ENCODE data around the gene OBP2A. TPM values are rescaled to one million over a fixed set of nuclear protein-coding genes. Genes with fewer than 3 reads are reported as not detected.

The OBP2A gene
- total RNA-seq, 1 experiment from 2014 or later, result not detected

DNA sequence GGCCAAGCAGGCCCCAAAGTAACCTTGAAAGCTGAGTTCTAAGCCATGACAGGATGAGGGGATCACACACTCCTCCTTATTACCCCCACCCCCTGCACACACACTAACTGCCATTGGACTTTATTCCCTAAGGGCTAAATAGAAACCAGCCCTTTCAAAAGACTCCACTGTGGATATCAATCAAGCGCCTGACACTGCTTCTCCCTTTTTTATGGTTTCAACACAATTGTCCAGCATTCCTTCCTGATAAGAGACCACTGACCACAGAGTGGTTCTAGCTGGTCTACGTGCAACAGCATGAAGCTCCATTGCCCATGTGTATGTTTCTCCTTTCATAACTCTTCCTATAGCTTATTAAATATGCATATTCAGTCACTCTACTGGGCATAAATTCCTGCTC lies 50.3 kb downstream of the OBP2A start:
- no peak for DNase-seq (ENCODE audit: low read depth)

Other genes with a start within 250 kb of the OBP2A start
- 9.6 and 17.1 TPM in 2 replicates for gene PPP1R26, start 66.3 kb upstream of the OBP2A start, total RNA-seq (2014; rRNA removed; shearing (Covaris generic))
- 34.2 and 36.9 TPM in 2 replicates for gene MRPS2, start 45.4 kb upstream of the OBP2A start, total RNA-seq (2014; rRNA removed; shearing (Covaris generic))
- not detected in 2 replicates for gene LCN1, start 24.7 kb upstream of the OBP2A start, total RNA-seq (2014; rRNA removed; shearing (Covaris generic))
- gene PAEP, start 15.6 kb downstream of the OBP2A start, total RNA-seq (2014; rRNA removed; shearing (Covaris generic)), result not detected in 2 replicates
- gene GLT6D1, start 93.4 kb downstream of the OBP2A start, total RNA-seq (2014; rRNA removed; shearing (Covaris generic)), result not detected in 2 replicates
- not detected in 2 replicates for gene LCN9, start 117.2 kb downstream of the OBP2A start, total RNA-seq (2014; rRNA removed; shearing (Covaris generic))
- not detected in 2 replicates for gene SOHLH1, start 153.4 kb downstream of the OBP2A start, total RNA-seq (2014; rRNA removed; shearing (Covaris generic))
- not detected in 2 replicates for gene KCNT1, start 156.1 kb downstream of the OBP2A start, total RNA-seq (2014; rRNA removed; shearing (Covaris generic))

Measured in M059J (cell line).